ENCODE data around the gene UAP1L1.
A peak's percentile ranks its signal among the peaks of the same experiment; 100 is the strongest.
"Not testable (repeated sequence)": the region's sequence is repeated elsewhere in the genome, so short reads cannot be mapped to it uniquely, and the experiment has no call there.

Gene UAP1L1

DNA sequence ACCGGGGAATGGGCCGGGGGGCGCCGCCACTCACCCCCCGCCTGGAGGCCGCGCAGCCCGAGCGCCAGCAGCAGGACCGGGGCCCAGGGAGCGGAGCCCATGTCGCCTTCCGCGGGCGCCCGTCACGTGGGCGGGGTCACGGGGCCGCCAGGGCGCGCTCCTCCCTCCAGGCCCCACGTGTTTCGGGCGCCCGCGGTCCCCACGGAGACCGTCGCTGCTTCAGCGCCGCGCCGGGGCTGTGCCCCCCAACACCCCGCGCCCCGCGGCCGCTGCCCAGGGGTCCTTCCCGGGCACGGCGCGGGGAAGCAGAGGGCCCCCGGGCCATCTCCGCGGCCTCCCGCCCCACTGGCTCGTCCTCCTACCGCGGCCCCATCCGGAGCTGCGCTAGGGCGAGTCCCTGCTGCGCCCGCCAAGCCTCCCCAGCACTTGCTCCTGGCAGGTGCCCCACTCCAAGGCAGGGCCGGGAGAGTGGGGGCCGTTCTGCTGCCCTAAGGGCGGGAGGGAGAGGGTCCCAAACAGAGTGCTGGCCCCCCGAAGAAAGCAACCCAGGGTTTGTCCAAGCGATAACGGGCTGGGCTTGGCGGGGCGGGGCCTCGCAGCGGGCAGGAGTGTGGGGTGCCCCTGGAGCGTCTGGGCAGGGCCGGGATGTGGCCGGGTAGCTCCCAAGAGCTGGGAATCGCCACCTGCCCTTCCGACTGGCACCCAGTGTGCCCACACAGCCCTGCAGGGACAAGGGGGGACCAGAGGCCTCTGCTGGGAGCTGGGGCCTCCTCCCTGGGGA, 37.5 kb downstream of the UAP1L1 start, which contains the start of gene DPP7:
TSS of gene DPP7 (minus strand) at position 121 of the 781 bp plus-strand sequence. CDS start at position 101, 20 bp downstream.
- peak within 1 kb of the TSS; percentile 70 for H3K4me3 Mint-ChIP-seq
- no peaks in the 10 kb centered on the region for H3K9me3 Mint-ChIP-seq
- H3K36me3 Mint-ChIP-seq (ENCODE audit: low read depth), result peaks cover 3% of the 10 kb centered on the region
- H3K27ac Mint-ChIP-seq, result no peak within 1 kb of the TSS
- H3K4me1 Mint-ChIP-seq (ENCODE audit: low read depth), result peaks cover 8% of the 10 kb centered on the region
- H3K27me3 Mint-ChIP-seq (ENCODE audit: low read depth), result no peaks in the 10 kb centered on the region

GRCh38 chr9:137115394-137116026, 38.2 kb downstream of the UAP1L1 start:
- Mint-ChIP-seq H3K9me3 (no peaks in the 10 kb centered on the region), H3K27me3 (ENCODE audit: low read depth) (no peaks in the 10 kb centered on the region), H3K4me3 (no peak overlapping the region), H3K36me3 (ENCODE audit: low read depth) (peaks cover 3% of the 10 kb centered on the region), H3K4me1 (ENCODE audit: low read depth) (peaks cover 8% of the 10 kb centered on the region), H3K27ac (no peak overlapping the region)

GRCh38 chr9:137116027-137116507, 38.8 kb downstream of the UAP1L1 start:
- Mint-ChIP-seq H3K4me3 (no peak overlapping the region), H3K9me3 (no peaks in the 10 kb centered on the region), H3K36me3 (ENCODE audit: low read depth) (no peaks in the 10 kb centered on the region), H3K27me3 (ENCODE audit: low read depth) (no peaks in the 10 kb centered on the region), H3K27ac (no peak overlapping the region), H3K4me1 (ENCODE audit: low read depth) (peaks cover 6% of the 10 kb centered on the region)

GRCh38 chr9:137116728-137117127, 39.4 kb downstream of the UAP1L1 start:
- H3K4me3 Mint-ChIP-seq, result no peak overlapping the region
- no peaks in the 10 kb centered on the region for H3K9me3 Mint-ChIP-seq
- no peaks in the 10 kb centered on the region for H3K27me3 Mint-ChIP-seq (ENCODE audit: low read depth)
- H3K27ac Mint-ChIP-seq, result no peak overlapping the region
- no peaks in the 10 kb centered on the region for H3K36me3 Mint-ChIP-seq (ENCODE audit: low read depth)
- peaks cover 6% of the 10 kb centered on the region for H3K4me1 Mint-ChIP-seq (ENCODE audit: low read depth)

- no peaks in the 10 kb centered on the region for H3K27me3 Mint-ChIP-seq (ENCODE audit: low read depth)
- no peaks in the 10 kb centered on the region for H3K9me3 Mint-ChIP-seq
- no peak overlapping the region for H3K27ac Mint-ChIP-seq
- H3K4me3 Mint-ChIP-seq, result no peak overlapping the region
- no peaks in the 10 kb centered on the region for H3K36me3 Mint-ChIP-seq (ENCODE audit: low read depth)
- H3K4me1 Mint-ChIP-seq (ENCODE audit: low read depth), result peaks cover 10% of the 10 kb centered on the region
Measured at GRCh38 chr9:137117269-137117731, 40.0 kb downstream of the UAP1L1 start.

DNA sequence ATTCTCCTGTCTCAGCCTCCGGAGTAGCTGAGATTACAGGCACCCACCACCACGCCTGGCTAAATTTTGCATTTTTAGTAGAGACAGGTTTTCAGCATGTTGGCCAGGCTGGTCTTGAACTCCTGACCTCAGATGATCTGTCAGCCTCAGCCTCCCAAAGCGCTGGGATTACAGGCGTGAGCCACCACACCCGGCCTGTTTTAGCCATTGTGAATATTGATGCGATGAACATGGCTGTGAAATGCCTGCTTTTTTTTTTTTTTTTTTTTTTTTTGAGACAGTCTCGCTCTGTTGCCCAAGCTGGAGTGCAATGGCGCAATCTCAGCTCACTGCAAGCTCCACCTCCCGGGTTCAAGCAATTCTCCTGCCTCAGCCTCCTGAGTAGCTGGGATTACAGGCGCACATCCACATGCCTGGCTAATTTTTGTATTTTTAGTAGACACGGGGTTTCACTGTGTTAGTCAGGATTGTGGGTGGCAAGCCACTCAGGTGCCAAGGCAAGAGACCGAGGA, 40.8 kb downstream of the UAP1L1 start:
- H3K27me3 Mint-ChIP-seq (ENCODE audit: low read depth); H3K9me3 Mint-ChIP-seq; H3K36me3 Mint-ChIP-seq (ENCODE audit: low read depth); H3K4me3 Mint-ChIP-seq; H3K27ac Mint-ChIP-seq: not testable (repeated sequence)
- peaks cover 12% of the 10 kb centered on the region for H3K4me1 Mint-ChIP-seq (ENCODE audit: low read depth)

- not testable (repeated sequence) for H3K9me3 Mint-ChIP-seq; H3K36me3 Mint-ChIP-seq (ENCODE audit: low read depth); H3K27me3 Mint-ChIP-seq (ENCODE audit: low read depth); H3K27ac Mint-ChIP-seq; H3K4me3 Mint-ChIP-seq
- H3K4me1 Mint-ChIP-seq (ENCODE audit: low read depth), result peaks cover 16% of the 10 kb centered on the region
Measured at GRCh38 chr9:137121927-137122795, 44.8 kb downstream of the UAP1L1 start.

- not testable (repeated sequence) for H3K4me3 Mint-ChIP-seq; H3K27ac Mint-ChIP-seq; H3K27me3 Mint-ChIP-seq (ENCODE audit: low read depth); H3K9me3 Mint-ChIP-seq; H3K36me3 Mint-ChIP-seq (ENCODE audit: low read depth)
- peaks cover 23% of the 10 kb centered on the region for H3K4me1 Mint-ChIP-seq (ENCODE audit: low read depth)
Measured at GRCh38 chr9:137122796-137123467, 45.6 kb downstream of the UAP1L1 start.

DNA sequence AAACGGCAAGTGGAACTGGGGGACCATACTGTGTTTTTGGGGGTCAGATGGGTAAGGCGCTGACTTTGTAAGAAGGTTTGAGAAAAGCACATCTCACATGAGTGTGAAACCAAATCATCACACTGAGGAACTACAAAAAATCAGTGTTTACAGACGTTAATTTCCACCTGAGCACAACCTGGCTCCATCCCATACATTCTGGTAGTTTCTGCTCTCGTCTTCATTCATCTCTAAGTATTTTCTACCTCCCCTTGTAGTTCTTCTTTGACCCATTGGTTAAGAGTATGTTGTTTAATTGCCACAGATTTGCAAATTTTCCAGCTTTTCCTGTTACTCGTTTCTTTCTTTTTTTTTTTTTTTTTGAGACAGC, 46.1 kb downstream of the UAP1L1 start:
- no peak overlapping the region for H3K27ac Mint-ChIP-seq
- peaks cover 28% of the 10 kb centered on the region for H3K4me1 Mint-ChIP-seq (ENCODE audit: low read depth)
- H3K9me3 Mint-ChIP-seq, result no peaks in the 10 kb centered on the region
- H3K27me3 Mint-ChIP-seq (ENCODE audit: low read depth), result no peaks in the 10 kb centered on the region
- no peak overlapping the region for H3K4me3 Mint-ChIP-seq
- peaks cover 2% of the 10 kb centered on the region for H3K36me3 Mint-ChIP-seq (ENCODE audit: low read depth)

DNA sequence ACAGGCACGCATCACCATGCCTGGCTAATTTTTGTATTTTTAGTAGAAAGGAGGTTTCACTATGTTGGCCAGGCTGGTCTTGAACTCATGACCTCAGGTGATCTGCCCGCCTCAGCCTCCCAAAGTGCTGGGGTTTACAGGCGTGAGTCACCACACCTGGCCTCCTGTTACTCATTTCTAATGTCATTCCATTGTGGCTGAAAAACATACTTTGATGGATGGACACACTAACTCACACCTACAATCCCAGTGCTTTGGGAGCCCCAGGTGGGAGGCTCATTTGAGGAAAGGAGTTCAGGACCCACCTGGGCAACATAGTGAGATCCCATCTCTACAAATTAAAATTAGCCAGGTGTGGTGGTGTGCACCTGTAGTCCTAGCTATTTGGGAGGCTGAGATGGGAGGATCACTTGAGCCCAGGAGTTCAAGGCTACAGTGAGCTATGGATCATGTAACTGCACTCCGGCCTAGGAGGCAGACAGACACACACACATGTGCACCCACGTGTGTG, 46.7 kb downstream of the UAP1L1 start:
- not testable (repeated sequence) for H3K36me3 Mint-ChIP-seq (ENCODE audit: low read depth); H3K4me3 Mint-ChIP-seq; H3K27me3 Mint-ChIP-seq (ENCODE audit: low read depth); H3K9me3 Mint-ChIP-seq; H3K27ac Mint-ChIP-seq
- peaks cover 32% of the 10 kb centered on the region for H3K4me1 Mint-ChIP-seq (ENCODE audit: low read depth)

- Mint-ChIP-seq H3K4me1 (ENCODE audit: low read depth) (peaks cover 32% of the 10 kb centered on the region), H3K27me3 (ENCODE audit: low read depth) (no peaks in the 10 kb centered on the region), H3K27ac (peak overlapping the region; percentile 98), H3K9me3 (no peaks in the 10 kb centered on the region), H3K4me3 (peak overlapping the region; percentile 94), H3K36me3 (ENCODE audit: low read depth) (peaks cover 2% of the 10 kb centered on the region)
Measured at GRCh38 chr9:137126786-137127185, 49.5 kb downstream of the UAP1L1 start.

DNA sequence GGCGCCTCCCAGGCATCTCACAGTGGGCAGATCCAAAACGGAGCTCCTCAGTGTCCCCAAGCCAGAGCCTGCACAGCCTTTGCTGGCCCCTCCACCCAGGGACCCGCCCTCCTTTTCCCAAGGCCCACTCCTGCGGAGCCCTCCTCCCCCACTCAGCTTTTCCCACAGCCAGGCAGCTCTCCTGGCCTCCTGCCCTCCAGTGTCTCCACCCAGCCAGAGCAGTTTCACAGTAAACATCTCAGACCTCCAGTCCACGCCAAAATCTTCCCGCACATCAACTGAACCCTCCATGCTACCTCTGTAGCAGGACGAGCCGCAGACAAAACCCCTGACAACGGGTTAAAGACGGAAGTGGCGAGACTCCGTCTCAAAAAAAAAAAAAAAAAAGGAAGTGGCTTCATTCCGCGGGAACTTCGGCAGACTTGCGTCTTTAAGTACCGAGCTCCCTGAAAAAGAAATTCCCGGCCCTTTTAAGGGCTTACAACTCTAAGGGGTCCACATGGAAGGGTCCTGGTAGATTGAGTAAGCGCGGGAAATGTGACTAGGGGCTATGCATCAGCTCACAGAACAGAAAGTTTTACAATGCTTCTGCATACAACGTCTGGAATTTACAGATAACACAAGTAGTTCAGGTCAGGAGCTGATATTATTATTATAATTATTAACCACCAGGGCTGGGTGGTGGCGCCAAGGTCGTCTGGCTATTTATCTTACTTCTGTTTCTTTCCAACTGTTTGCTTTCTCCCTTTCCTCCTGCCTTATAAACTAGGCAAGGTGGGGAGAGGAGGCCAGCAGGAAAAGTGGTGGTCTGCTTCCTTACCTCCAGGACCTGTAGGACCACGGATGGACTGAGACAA, 50.2 kb downstream of the UAP1L1 start:
- peak overlapping the region; percentile 94 for H3K4me3 Mint-ChIP-seq
- peaks cover 2% of the 10 kb centered on the region for H3K36me3 Mint-ChIP-seq (ENCODE audit: low read depth)
- no peaks in the 10 kb centered on the region for H3K27me3 Mint-ChIP-seq (ENCODE audit: low read depth)
- peaks cover 27% of the 10 kb centered on the region for H3K4me1 Mint-ChIP-seq (ENCODE audit: low read depth)
- no peaks in the 10 kb centered on the region for H3K9me3 Mint-ChIP-seq
- H3K27ac Mint-ChIP-seq, result peak overlapping the region; percentile 98
